DOHH2 (cell line): ENCODE measurements around the gene HOXA9.

Experiments
- H3F3A ChIP-seq: fragments of 200-600 bp; sonication (generic), shearing (Covaris generic); 2 replicates; pipeline ENCODE4 v1.6.0; 2016; ENCODE audit warnings: antibody characterized with exemption, mild to moderate bottlenecking; ENCODE audit not compliant: control insufficient read depth, insufficient read depth
- H3K27ac ChIP-seq: fragments of 200-600 bp; sonication (generic); 2 replicates; pipeline ENCODE4 v1.5.1; 2014; ENCODE audit warnings: low read depth, mild to moderate bottlenecking, low read length, moderate library complexity
- H3K27me3 ChIP-seq: fragments of 200-600 bp; sonication (generic); 2 replicates; pipeline ENCODE4 v1.6.1; 2014; ENCODE audit warnings: mild to moderate bottlenecking, low read length, mixed read lengths; ENCODE audit not compliant: control insufficient read depth
- H3K36me3 ChIP-seq: fragments of 200-600 bp; sonication (generic); 2 replicates; pipeline ENCODE4 v1.6.1; 2014; ENCODE audit warnings: mild to moderate bottlenecking, low read length, moderate library complexity, mixed read lengths; ENCODE audit not compliant: control insufficient read depth
- H3K4me1 ChIP-seq: fragments of 200-600 bp; sonication (generic); 2 replicates; pipeline ENCODE4 v1.6.1; 2014; ENCODE audit warnings: mild to moderate bottlenecking, low read length, mixed read lengths; ENCODE audit not compliant: control insufficient read depth
- H3K4me2 ChIP-seq: fragments of 200-600 bp; sonication (generic); 2 replicates; pipeline ENCODE4 v1.6.0; 2014; ENCODE audit warnings: mild to moderate bottlenecking, low read length, moderate library complexity
- H3K4me3 ChIP-seq: fragments of 200-600 bp; sonication (generic); 2 replicates; pipeline ENCODE4 v1.5.1; 2014; ENCODE audit warnings: mild to moderate bottlenecking, low read length, mixed read lengths
- H3K79me2 ChIP-seq: fragments of 200-600 bp; sonication (generic); 2 replicates; pipeline ENCODE4 v1.6.1; 2014; ENCODE audit warnings: mild to moderate bottlenecking, low read length, mixed read lengths; ENCODE audit not compliant: control insufficient read depth
- H3K9me2 ChIP-seq: fragments of 200-600 bp; sonication (generic); replicated peaks from 2 replicates; pipeline ENCODE4 v1.6.1; 2014; ENCODE audit warnings: mild to moderate bottlenecking, low read length, mixed read lengths; ENCODE audit not compliant: control insufficient read depth
- H3K9me3 ChIP-seq: fragments of 200-600 bp; sonication (generic); 2 replicates; pipeline ENCODE4 v1.6.1; 2014; ENCODE audit warnings: antibody characterized with exemption, low read length, mixed read lengths; ENCODE audit not compliant: control insufficient read depth, insufficient read depth
- H4K20me1 ChIP-seq: fragments of 200-600 bp; sonication (generic); 2 replicates; pipeline ENCODE4 v1.6.0; 2014; ENCODE audit warnings: low read depth, mild to moderate bottlenecking, antibody characterized with exemption, low read length, moderate library complexity; ENCODE audit not compliant: control insufficient read depth, insufficient read depth
- CTCF ChIP-seq: fragments of 200-600 bp; sonication (generic); IDR thresholded peaks from one replicate; pipeline ENCODE4 v1.5.1; 2014; ENCODE audit warnings: antibody characterized with exemption, mild to moderate bottlenecking, low read depth, low read length; ENCODE audit not compliant: poor library complexity, severe bottlenecking
- EZH2phosphoT487 ChIP-seq: fragments of 200-600 bp; sonication (generic); IDR thresholded peaks from 2 replicates; pipeline ENCODE4 v1.6.1; 2017; ENCODE audit warnings: borderline replicate concordance, mild to moderate bottlenecking, antibody characterized with exemption, low read length, moderate library complexity, mixed read lengths

HOXA9 gene

GRCh38 chr7:27191833-27192545 is 26.7 kb upstream of the HOXA9 start:
- TF ChIP-seq CTCF (no peak), EZH2phosphoT487 (peak; percentile 84)
- 0 out of 2 replicates have a peak, but pooled peaks cover 8% of the 10 kb centered on the region for H4K20me1 ChIP-seq
- H3K27me3 ChIP-seq: peaks cover 94% of the 10 kb centered on the region
- H3K9me2 ChIP-seq: no peaks in the 10 kb centered on the region
- no peaks in the 10 kb centered on the region for H3K36me3 ChIP-seq
- H3K79me2 ChIP-seq: no peaks in the 10 kb centered on the region
- H3K4me1 ChIP-seq: peaks cover 19% of the 10 kb centered on the region
- 0 out of 2 replicates have a peak overlapping the region, but pooled peaks have one; percentile 38 for H3K4me2 ChIP-seq
- H3K9me3 ChIP-seq: no peaks in the 10 kb centered on the region
- H3K4me3 ChIP-seq: no peak overlapping the region
- H3F3A ChIP-seq: peaks cover 4% of the 10 kb centered on the region; the same call in 1 of the 2 replicates
- H3K27ac ChIP-seq: no peak overlapping the region

GRCh38 chr7:27191161-27191731 is 25.9 kb upstream of the HOXA9 start:
- no peak overlapping the region for H3K4me3 ChIP-seq
- TF ChIP-seq EZH2phosphoT487 (no peak), CTCF (no peak)
- H3K9me3 ChIP-seq: no peaks in the 10 kb centered on the region
- peaks cover 16% of the 10 kb centered on the region for H3K4me1 ChIP-seq
- H3K27ac ChIP-seq: no peak overlapping the region
- no peaks in the 10 kb centered on the region for H3K36me3 ChIP-seq
- no peaks in the 10 kb centered on the region for H3K79me2 ChIP-seq
- H4K20me1 ChIP-seq: 0 out of 2 replicates have a peak, but pooled peaks cover 8% of the 10 kb centered on the region
- H3K9me2 ChIP-seq: no peaks in the 10 kb centered on the region
- H3F3A ChIP-seq: peaks cover 2% of the 10 kb centered on the region; the same call in 1 of the 2 replicates
- peaks cover 94% of the 10 kb centered on the region for H3K27me3 ChIP-seq
- no peak overlapping the region for H3K4me2 ChIP-seq

- Histone ChIP-seq H3K9me2 (no peaks in the 10 kb centered on the region), H3K4me1 (peaks cover 16% of the 10 kb centered on the region), H3K4me3 (no peak overlapping the region), H3K4me2 (no peak overlapping the region), H3K36me3 (no peaks in the 10 kb centered on the region), H3K79me2 (no peaks in the 10 kb centered on the region), H4K20me1 (0 out of 2 replicates have a peak, but pooled peaks cover 8% of the 10 kb centered on the region), H3F3A (peaks cover 2% of the 10 kb centered on the region; the same call in 1 of the 2 replicates), H3K27ac (no peak overlapping the region), H3K9me3 (no peaks in the 10 kb centered on the region), H3K27me3 (peaks cover 99% of the 10 kb centered on the region)
- TF ChIP-seq CTCF (no peak), EZH2phosphoT487 (peak; percentile 79; the same call in 1 of the 2 replicates)
Measured at GRCh38 chr7:27189997-27190748, 24.8 kb upstream of the HOXA9 start.
